HG02759 (cell line): ENCODE results near the gene SRRM1.
"Not testable (repeated sequence)": the region's sequence is repeated elsewhere in the genome, so short reads cannot be mapped to it uniquely, and the experiment has no call there.

Experiments used
- ATAC-seq: cut with Tn5 transposase; IDR thresholded peaks from one replicate; pipeline ENCODE4 v1.9.1; 2021; ENCODE audit warnings: mild to moderate bottlenecking, moderate library complexity; ENCODE audit not compliant: unreplicated experiment

Gene SRRM1

DNA sequence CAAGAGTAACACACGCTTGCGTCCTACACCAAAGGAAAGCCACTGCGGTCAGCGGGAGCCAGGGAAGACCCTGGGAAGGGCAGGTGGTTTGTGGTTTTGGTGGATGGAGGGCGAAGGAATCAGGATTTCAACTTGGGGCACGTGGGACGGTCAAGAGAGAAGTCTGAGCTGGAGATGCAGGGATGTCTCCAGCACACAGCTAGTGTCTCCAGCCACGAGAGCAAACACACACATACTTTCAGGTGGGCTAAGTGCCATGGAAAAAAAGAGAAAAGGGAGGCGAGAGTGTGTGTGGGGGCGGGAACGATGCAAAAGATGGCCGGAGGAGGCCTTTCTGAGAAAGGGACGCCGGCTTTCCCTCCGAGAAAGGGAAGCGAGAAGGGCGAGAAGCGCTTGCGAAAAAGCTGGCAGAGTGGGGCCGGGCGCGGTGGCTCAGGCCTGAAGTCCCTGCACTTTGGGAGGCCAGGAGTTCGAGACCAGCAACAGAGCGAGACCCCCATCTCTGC is 1.4 kb upstream of the SRRM1 start:
- no peak for ATAC-seq

DNA sequence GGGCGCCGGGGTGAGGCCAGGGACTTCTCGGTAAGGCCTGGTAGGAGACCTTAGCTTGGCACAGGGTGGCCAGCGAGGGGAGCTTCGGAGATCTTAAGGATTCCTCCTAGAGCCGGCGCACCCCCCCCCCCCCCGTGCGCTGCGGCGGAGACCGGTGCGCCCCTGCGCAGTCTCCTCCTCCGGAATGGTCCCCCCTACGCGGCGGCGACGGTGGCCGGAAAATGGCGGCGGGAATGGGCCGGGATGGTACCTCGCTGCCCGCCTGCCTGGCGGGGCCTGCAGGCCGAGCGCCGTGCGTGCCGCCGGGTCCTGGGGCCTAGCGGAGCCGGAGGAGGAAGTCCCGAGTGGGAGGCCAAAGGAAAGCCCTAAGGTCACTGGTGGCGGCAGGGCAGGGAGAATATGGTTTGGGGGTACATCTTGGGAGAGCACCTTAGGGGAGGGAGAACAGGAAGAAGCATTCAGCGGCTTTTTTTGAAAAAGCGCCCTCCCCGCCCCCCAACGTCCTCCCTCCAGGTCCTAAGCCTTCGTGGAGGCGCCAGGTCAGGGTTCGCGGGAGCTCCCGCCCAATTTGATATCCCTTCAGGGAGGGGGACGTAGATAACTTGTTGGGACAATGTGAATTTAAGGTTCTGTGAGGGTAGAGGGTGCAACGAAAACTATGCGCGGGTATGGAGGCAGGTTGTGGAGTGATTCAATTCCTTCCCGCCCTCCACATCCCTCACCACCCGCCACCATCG is 429 bp downstream of the SRRM1 start:
- peak; percentile 26 for ATAC-seq

DNA sequence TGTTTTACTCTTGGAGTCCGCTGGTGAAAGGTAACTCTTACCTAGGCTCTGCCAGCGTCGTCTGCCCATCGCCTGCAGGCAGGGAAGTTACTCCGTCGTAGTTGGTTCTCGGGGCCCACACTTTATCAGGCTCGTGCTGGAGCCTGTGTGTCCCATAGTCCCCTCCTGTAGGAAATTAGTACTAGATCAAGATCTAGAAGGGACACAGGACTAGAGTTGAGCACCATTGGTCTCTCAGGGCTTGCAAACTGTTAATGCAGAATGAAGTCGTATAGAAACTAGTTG is 940 bp downstream of the SRRM1 start:
- no peak for ATAC-seq

DNA sequence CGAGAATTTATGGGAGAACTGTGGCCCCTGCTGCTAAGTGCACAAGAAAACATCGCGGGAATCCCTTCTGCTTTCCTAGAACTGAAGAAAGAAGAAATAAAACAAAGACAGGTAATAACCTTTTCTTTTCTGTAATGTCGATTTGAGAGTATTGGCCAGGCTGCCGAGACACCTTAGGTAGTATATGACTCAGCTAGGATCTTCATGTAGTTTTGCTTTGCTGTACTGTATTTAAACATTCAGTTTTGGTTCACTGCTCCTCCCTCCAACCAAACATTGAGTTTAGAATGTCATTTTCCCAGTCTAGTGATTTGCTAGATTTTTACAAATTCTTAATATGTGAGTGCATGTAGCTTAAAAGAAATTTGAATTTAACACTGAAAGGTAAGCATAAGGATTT is 5.8 kb downstream of the SRRM1 start:
- ATAC-seq, result no peak

DNA sequence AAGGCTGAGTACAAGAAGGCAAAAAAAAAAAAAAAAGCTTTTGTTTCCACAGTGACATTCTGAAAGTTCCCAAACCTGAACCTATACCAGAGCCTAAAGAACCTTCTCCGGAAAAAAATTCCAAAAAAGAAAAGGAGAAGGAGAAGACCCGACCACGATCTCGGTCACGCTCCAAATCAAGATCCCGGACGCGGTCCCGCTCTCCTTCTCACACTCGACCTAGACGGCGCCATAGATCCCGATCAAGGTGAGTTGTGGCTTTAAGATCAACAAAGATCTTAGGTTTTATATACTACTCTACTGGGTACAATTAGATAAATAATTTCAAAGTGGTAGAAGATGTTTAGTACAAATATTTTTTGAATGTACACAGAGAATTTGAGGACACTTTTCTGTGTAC is 9.3 kb downstream of the SRRM1 start:
- no peak for ATAC-seq

DNA sequence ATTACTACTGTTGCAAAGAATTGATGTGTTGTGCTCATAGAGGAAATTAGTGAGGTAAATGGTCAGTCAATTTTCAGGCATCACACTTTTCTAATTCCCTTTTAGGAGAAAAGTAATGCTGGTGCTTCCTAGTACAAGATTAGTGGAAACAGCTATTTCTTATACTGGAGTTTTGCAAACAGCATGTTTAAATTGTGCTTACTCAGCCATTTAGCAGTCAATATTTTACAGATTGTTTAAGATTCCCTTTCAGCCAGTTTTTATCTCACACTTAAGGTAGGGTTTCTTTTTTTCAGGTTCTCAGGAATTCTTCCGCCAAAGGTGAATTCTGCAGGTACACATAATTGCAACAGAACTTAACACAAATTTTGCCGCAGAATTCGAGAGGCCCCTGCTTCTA is 10.9 kb downstream of the SRRM1 start:
- ATAC-seq, result no peak

DNA sequence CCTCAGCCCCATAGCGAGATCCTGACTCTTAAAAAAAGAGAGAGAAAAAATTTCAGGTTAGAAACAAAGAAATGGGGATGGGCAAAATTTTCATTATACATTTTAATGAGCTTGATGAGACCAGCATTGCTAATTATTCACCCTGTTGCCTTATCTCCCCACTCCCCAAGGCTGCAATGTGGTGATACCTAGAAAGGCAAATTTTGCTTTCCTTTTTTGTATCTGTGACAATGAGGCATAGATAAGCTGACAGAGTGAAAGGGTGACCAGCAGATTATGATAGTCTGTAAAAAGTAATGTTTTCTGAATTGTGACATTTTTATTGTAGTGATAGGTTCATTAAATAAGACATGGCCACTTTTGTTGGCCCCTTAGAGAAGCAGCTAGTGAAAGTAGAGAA is 12.9 kb downstream of the SRRM1 start:
- no peak for ATAC-seq

DNA sequence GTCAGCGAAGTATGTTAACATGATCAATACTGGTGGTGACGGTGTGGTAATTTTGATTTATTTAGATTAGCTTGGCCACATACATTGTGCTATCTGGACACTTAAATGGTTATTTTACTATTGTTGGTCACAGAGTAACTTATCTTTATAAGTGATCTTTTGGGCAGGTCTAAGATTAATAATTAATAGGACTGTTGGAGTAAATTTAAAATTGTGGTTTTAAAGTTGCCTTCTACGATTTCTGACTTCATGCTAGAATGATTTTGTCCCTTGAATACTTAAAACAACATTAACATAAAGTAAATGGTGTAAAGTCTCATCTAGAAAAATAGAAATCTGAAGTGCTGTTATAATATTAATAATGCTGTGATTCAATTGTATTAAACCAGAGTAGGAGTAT is 14.7 kb downstream of the SRRM1 start:
- ATAC-seq, result no peak

DNA sequence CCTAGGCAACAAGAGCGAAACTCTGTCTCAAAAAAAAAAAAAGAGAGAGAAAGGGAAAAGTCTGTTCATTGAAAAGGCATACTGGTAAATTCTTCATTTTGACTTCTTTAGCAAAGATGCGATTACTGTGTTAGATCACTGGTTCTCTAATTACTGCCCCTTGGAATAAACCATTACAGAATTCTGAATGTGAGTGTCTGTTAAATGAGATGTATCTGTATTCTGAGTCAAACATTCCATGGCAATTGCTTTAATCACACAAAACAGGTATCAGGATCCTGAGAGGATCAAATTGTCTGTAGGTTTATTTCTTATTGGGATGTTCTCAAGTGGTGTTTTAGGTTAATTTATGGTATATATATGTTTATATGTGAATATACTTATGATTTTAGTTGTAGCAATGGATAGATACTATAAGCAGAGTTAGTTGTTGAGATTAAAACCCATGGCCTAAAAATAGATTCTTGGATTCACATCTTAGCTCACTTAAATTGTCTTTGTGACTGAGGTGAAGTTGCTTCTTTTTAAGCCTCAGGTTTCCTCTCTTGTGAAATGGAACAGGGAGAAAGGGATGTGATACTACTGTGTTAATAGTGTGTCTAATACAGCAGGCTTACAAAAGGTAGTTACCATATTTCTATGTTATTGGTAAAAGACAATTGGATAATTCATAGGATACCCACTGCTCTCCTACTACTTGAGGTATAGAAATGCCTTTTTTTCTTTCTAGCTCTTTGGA is 16.2 kb downstream of the SRRM1 start:
- ATAC-seq, result no peak

DNA sequence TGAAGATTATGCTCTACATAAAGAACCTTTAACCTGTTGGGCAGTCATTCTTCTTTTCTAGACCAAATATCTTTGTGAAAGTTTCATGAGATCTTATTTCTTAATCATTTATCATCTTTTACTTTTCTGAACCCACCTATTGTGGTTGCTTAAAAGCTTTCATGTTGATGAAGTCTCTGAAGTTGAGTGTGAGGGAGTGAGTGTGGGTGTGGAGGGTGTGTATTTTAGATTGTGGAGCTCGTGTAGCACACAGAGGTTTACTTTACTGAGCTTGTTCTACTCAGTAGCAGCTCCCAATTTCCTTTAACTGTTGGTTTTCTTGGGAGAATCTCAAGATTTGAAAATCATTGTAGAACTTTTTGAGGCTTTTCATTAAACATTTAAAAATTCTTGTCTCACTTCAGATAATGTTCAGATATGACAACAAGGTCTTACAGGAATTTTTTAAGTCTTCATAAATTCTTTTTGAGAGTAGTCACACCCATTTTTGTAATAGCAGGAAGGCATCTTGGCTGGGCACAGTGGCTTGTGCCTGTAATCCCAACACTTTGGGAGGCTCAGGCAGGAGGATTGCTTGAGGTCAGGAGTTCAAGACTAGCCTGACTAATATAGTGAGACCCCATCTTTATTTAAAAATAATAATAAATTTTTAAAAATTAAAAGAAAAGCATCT is 17.0 kb downstream of the SRRM1 start:
- ATAC-seq, result no peak

DNA sequence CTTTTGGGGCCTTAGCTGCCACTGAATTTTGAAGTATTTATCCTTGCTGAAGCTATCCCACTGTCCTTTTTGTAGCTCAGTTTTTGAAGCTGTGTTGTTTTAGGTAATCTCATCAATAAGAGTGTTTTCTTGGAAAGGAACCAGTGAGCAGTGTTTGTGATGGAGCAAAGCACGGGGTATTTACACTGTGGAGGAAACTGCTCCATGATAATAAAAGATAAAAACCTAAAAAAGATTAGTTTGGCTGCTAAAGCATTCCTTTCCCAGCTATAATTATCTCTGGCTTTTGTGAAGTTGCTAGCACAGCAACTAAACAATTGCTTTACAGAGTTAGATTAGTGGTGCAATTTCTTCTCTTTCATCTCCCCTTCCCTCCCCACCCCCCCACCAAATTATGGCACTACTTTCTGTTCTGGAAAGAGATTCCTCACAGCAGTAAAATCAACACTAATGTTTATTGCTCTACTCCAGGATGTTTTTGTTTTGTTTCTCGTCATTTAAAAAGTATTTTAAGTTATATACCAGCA is 21.5 kb downstream of the SRRM1 start:
- no peak for ATAC-seq

DNA sequence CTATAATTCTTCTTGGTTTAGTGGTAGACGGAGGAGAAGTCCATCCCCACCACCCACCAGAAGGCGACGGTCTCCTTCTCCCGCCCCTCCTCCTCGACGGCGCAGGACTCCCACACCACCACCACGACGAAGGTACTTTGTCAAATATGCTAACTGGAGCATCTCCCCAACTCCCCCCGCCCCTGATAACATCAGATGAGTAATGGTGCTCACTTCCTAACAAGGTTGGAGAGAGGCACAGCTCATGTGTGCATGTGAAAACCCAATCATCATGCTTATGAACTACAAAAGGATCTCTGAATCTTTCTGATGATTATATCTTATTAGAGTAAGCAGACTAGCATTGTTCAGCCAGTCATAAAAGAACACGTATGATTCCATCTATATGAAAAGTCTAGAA is 23.7 kb downstream of the SRRM1 start:
- ATAC-seq, result no peak

DNA sequence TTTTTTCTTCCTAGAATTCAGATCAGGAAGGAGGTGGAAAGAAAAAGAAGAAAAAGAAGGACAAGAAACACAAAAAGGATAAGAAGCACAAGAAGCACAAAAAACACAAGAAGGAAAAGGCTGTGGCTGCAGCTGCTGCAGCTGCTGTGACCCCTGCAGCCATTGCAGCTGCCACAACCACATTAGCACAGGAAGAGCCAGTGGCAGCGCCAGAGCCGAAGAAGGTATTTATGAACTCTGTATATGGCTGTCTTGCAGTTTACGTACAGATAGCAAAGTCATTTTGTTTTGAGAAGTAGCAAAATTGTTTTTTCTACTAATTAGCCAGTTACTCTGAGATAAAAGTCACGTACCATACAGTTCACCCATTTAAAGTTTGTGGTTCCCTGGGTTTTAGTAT is 28.3 kb downstream of the SRRM1 start:
- ATAC-seq, result not testable (repeated sequence)

DNA sequence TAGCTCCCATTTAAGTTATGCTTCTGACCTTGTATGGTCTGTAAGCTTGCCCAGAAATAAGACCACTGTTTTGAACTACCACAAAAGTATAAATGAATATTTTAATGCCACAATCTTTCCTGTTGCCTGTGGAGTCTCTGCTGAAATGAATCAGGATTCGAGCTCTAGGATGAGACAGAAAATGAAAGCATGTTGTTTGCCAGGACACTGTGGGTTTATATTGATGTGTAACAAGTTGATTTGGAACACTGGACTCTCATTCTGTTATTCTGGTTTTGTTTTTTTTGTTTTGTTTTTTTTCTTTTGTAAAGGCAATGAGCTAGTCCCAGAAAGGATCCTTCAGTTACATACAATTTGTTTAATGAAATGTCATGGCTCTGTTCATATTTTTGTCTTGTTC is 29.6 kb downstream of the SRRM1 start:
- ATAC-seq, result not testable (repeated sequence)

DNA sequence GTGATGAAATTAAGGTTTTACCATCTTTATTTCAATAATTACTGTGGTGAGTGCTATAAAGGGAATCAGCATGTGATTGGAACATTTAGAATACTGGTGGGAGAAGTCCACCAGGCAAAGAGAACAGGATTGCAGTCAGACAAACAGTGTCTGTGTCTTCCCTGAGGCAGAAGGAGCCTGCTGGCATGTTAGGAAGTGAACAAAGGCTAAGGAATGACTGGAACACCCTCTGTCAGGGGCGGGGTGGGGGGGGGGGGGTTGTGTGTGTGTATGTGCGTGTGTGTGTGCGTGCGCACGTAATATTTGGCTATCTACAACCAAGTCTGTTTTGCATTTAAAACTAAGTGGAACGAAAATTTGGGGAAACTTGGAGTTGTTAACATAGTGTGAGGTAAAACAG is 30.2 kb downstream of the SRRM1 start:
- no peak for ATAC-seq

DNA sequence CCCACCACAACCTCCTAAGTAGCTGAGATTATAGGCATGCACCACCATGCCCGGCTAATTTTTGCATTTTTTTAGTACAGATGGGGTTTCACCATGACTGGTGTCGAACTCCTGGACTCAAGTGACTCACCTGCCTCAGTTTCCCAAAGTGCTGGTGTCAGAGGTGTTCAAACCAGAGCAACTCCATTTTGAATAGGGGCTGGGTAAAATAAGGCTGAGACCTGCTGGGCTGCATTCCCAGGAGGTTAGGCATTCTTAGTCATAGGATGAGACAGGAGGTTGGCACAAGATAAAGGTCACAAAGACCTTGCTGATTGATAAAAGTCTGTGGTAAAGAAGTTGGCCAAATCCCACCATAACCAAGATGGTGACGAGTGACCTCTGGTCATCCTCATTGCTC is 35.3 kb downstream of the SRRM1 start:
- not testable (repeated sequence) for ATAC-seq

DNA sequence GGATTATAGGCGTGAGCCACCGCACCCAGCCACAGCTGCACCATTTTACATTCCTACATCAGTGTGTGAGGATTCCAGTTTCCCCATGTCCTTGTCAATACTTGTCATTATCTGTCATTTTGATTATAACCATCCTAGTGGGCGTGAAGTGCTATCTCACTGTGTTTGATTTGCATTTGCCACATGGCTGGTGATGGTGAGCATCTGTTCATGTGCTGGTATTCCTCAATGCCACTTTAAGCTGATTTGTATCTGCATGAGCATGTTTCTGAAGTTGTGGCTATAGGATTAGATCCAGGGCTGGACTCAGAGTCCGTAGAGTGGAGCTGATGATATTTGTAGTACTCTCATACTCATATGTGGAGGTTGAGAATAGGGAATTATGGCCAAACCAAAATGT is 36.6 kb downstream of the SRRM1 start:
- ATAC-seq, result no peak

DNA sequence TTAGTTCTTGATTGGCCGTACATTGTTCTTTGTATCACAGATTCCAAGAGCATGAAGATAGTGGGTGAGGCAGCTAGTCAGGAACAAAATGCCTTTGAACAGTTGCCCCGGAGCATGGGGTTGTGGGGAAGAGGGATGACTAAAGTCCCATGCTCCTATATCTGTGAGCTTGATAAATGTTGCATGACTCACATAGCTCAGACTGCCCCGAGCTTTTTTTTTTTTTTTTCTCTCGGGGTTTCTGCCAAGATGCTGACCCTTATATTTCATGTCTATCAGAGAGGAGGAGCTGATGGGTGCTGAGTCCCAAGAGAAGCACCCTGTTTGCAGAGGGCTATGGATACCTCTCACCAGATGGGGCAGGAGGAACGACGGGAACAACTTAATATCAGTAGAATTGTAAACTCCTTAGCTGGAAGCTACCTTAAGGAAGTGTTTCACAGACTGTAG is 40.6 kb downstream of the SRRM1 start:
- no peak for ATAC-seq

DNA sequence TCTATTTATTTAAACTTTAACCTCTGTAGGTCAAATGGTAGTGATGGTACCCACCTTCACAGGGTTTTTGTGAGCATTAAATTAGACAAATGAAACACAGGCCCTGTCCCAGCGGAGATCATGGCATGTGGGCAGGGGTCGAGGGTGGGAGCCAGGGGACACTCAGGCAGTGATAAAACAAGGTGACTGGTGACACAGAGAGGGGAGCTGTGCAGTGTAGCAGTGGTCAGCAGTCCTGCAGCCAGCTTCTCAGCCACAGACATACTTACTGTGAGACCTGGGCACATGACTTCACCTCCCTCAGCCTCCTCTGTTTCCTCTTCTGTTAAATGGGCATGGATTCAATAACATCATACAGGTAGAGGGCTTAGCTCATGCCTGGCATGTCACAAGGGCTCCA is 44.9 kb downstream of the SRRM1 start:
- ATAC-seq, result no peak

DNA sequence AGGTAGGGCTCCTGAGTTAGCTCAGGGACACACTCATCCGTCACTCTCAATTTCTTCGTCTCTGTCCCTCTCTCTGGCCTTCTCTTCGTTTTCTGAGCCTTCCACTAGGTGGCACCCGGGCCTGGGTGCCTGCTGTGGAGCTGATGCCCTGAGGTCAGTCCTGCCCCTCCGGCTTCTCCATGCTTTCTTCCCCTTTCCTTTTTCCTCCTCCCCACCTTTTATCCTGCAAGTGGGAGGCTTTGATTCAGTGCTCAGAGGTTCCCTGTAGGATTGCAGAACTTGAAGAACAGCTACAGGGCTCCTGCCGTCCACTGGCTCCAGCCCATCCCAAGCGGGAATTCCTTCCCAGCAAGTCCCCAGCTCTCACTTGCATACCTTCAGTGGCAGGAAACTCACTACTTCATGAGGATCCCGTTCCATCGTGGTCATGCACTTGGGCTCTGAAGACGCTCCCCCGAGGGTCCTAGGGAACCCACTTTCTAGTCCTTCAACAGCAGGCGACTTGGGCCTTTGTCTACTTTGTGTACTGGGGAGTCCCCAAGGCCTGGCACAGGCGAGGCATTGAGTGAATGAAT is 45.6 kb downstream of the SRRM1 start:
- ATAC-seq, result no peak

DNA sequence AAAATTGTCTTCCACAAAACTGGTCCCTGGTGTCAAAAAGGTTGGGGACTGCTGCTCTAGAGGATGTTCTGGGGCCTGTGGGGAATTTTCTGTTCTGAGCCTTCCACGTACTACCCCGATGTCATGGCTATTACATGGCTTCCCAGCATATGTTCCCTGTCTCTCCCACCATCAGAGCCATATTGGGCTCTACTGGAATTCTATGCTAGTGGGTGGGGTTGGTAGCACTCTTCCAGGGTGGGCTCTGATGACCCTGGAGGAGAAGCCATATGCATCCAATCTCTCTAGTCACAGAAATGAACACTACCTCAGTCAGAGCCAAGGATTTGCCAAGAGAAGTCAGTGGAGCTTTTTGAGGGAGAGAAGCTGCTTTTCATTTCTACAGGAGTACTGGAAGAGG is 47.9 kb downstream of the SRRM1 start:
- ATAC-seq, result no peak
